ENCODE results near the gene ATP9B.

GRCh38 chr18:79104137-79104536, 34.9 kb downstream of the ATP9B start:
- TF ChIP-seq, protein P1, sequence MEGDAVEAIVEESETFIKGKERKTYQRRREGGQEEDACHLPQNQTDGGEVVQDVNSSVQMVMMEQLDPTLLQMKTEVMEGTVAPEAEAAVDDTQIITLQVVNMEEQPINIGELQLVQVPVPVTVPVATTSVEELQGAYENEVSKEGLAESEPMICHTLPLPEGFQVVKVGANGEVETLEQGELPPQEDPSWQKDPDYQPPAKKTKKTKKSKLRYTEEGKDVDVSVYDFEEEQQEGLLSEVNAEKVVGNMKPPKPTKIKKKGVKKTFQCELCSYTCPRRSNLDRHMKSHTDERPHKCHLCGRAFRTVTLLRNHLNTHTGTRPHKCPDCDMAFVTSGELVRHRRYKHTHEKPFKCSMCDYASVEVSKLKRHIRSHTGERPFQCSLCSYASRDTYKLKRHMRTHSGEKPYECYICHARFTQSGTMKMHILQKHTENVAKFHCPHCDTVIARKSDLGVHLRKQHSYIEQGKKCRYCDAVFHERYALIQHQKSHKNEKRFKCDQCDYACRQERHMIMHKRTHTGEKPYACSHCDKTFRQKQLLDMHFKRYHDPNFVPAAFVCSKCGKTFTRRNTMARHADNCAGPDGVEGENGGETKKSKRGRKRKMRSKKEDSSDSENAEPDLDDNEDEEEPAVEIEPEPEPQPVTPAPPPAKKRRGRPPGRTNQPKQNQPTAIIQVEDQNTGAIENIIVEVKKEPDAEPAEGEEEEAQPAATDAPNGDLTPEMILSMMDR (conservative IDR thresholded peaks at IDR 0.05; ENCODE audit: low read depth, low read length) = no peak
- TF ChIP-seq EZH2 (IDR thresholded peaks at IDR 0.05; ENCODE audit: borderline replicate concordance, low read depth, low read length, poor library complexity, severe bottlenecking) = no peak

Data from A673 (cell line).